ENCODE measurements around the gene FOSL1. TPM values are rescaled to one million over a fixed set of nuclear protein-coding genes. Genes with fewer than 3 reads are reported as not detected.
A peak's percentile ranks its signal among the peaks of the same experiment; 100 is the strongest.

FOSL1 gene
- total RNA-seq, 1 experiment from 2014 or later = 2.7 TPM

DNA sequence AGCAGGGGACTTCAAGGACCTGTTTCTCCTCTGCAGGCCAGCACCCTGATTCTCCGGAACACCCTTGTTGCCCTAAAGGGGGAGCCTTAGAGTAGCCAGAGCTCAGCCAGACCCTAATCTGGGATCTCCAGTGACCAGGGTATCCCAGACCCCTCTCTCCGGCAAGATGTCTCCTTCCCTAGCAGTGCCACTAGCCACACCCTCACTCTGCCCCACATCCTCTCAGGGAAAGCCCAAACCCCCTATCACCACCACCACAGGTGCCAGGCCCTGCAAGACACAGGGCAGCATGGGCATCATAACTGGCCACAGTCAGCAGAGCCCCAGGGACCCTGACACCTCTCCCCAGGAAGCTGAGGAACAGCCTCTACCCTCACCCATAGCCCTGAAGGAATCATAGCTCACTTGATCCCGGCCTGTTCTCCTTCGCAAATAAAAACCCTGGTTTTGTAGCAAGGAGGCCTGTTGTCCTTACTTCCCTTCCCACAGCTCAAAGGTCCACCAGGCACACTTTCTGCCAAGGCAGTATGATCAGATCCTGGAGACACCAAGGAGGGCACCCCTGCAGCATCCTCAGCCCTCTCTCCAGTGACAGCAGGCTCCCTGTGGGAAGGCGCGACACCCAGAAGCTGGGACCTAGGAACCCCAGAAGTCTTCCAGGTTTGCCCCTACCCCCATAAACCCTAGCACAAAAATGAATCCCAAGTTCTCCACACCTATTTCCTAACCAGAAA lies 46.8 kb downstream of the FOSL1 start:
- Mint-ChIP-seq H3K27ac (ENCODE audit: unreplicated experiment) (peak overlapping the region; percentile 64), H3K27me3 (ENCODE audit: insufficient read depth, unreplicated experiment) (no peaks in the 10 kb centered on the region), H3K4me3 (ENCODE audit: unreplicated experiment) (peak overlapping the region; percentile 68), H3K4me1 (ENCODE audit: low read depth, unreplicated experiment) (peaks cover 39% of the 10 kb centered on the region), H3K36me3 (ENCODE audit: insufficient read depth, unreplicated experiment) (peaks cover 88% of the 10 kb centered on the region), H3K9me3 (ENCODE audit: unreplicated experiment) (no peaks in the 10 kb centered on the region)
- Histone ChIP-seq H3K27me3 (replicated peaks; ENCODE audit: control insufficient read depth, insufficient read depth, low read length) (no peaks in the 10 kb centered on the region), H3K4me3 (ENCODE audit: low read depth, low read length) (no peak overlapping the region), H3K36me3 (ENCODE audit: control insufficient read depth, insufficient read depth, low read length) (peaks cover 12% of the 10 kb centered on the region; the same call in 1 of the 2 replicates), H3K9me3 (0 out of 2 replicates have a peak, but pooled peaks cover 3% of the 10 kb centered on the region), H3K4me1 (peaks cover 25% of the 10 kb centered on the region)
- CTCF ChIA-PET = interaction anchor here (0.6 to 1.4 kb wide), 5 partner anchors 26 to 136 kb away, joined by 3 to 9 read pairs (median 6); partner anchors contain the start of gene FIBP
- POLR2A ChIA-PET = interaction anchor here (0.6 to 1.4 kb wide), 2 partner anchors 35 to 133 kb away, joined by 3 to 7 read pairs; partner anchors contain the start of genes FIBP and RNASEH2C
- intact Hi-C loops (cut with micrococcal nuclease; ENCODE audit: unreplicated experiment) = no loop called here
- TF ChIP-seq, protein P1, sequence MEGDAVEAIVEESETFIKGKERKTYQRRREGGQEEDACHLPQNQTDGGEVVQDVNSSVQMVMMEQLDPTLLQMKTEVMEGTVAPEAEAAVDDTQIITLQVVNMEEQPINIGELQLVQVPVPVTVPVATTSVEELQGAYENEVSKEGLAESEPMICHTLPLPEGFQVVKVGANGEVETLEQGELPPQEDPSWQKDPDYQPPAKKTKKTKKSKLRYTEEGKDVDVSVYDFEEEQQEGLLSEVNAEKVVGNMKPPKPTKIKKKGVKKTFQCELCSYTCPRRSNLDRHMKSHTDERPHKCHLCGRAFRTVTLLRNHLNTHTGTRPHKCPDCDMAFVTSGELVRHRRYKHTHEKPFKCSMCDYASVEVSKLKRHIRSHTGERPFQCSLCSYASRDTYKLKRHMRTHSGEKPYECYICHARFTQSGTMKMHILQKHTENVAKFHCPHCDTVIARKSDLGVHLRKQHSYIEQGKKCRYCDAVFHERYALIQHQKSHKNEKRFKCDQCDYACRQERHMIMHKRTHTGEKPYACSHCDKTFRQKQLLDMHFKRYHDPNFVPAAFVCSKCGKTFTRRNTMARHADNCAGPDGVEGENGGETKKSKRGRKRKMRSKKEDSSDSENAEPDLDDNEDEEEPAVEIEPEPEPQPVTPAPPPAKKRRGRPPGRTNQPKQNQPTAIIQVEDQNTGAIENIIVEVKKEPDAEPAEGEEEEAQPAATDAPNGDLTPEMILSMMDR (IDR thresholded peaks at IDR 0.05; ENCODE audit: insufficient read depth in 1 of 2, low read depth in 1 of 2, low read length in 1 of 2, severe bottlenecking in 1 of 2, unreplicated experiment in 1 of 2) = peak in 1 of 2 experiments; percentile 16
- no TSS peak for BruUV-seq (replicated peaks)
- no peak for DNase-seq

DNA sequence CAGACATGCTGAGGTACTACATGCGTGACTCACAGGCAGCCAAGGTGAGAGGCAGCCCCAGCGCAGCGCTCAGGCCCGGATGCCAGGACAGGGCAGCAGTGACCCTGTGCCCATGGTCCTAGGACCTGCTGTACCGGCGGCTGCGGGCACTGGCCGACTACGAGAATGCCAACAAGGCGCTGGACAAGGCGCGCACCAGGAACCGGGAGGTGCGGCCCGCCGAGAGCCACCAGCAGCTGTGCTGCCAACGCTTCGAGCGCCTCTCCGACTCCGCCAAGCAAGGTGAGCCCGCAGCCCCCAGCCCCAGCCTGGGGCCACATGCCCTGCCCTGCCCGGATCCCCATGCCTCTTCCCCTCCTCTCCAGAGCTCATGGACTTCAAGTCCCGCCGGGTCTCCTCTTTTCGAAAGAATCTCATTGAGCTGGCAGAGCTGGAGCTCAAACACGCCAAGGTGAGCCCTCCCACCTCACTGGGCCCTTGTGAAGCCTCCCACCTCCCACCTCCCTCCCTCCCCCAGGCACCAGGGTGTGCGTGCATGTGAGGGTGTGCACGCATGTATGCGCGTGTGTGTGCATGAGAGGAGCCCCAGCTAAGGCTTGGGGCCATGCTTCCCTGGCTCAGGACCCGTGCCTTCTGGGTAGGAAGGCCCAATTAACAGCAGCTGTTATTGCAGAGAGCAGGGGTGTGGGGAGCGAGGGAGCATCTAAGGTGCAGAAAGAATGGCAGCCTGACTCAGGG lies 47.5 kb downstream of the FOSL1 start:
- H3K36me3 Mint-ChIP-seq (ENCODE audit: insufficient read depth, unreplicated experiment) = peaks cover 81% of the 10 kb centered on the region
- intact Hi-C loops (cut with micrococcal nuclease; ENCODE audit: unreplicated experiment) = no loop called here
- ChIA-PET POLR2A (interaction anchor here (0.6 to 1.4 kb wide), 3 partner anchors 35 to 132 kb away, joined by 3 to 7 read pairs (median 3); partner anchors contain the start of genes FIBP and RNASEH2C), CTCF (interaction anchor here (0.8 to 1.5 kb wide), 4 partner anchors 7 to 36 kb away, joined by 3 to 8 read pairs (median 4); partner anchors contain the start of genes FIBP and MUS81)
- no TSS peak for BruUV-seq (replicated peaks)
- TF ChIP-seq, protein P1 (IDR thresholded peaks at IDR 0.05; ENCODE audit: insufficient read depth in 1 of 2, low read depth in 1 of 2, low read length in 1 of 2, severe bottlenecking in 1 of 2, unreplicated experiment in 1 of 2) = no peak
- Histone ChIP-seq H3K36me3 (ENCODE audit: control insufficient read depth, insufficient read depth, low read length) (peaks cover 12% of the 10 kb centered on the region; the same call in 1 of the 2 replicates), H3K4me3 (ENCODE audit: low read depth, low read length) (no peak overlapping the region), H3K4me1 (peaks cover 25% of the 10 kb centered on the region), H3K9me3 (0 out of 2 replicates have a peak, but pooled peaks cover 3% of the 10 kb centered on the region), H3K27me3 (replicated peaks; ENCODE audit: control insufficient read depth, insufficient read depth, low read length) (no peaks in the 10 kb centered on the region)
- H3K27ac Mint-ChIP-seq (ENCODE audit: unreplicated experiment) = peak overlapping the region; percentile 65
- no peaks in the 10 kb centered on the region for H3K9me3 Mint-ChIP-seq (ENCODE audit: unreplicated experiment)
- H3K27me3 Mint-ChIP-seq (ENCODE audit: insufficient read depth, unreplicated experiment) = no peaks in the 10 kb centered on the region
- H3K4me3 Mint-ChIP-seq (ENCODE audit: unreplicated experiment) = no peak overlapping the region
- DNase-seq = peak in 1 of 2 experiments; percentile 46
- peaks cover 39% of the 10 kb centered on the region for H3K4me1 Mint-ChIP-seq (ENCODE audit: low read depth, unreplicated experiment)

Data from Caco-2 (cell line).